Endodermal cell (in vitro differentiated cells): ENCODE data around the gene NEDD4L. TPM values are rescaled to one million over a fixed set of nuclear protein-coding genes. Genes with fewer than 3 reads are reported as not detected.
A peak's percentile ranks its signal among the peaks of the same experiment; 100 is the strongest.

Experiments
- DNase-seq: peaks from one replicate; pipeline ENCODE4 v3.0.0-alpha.2; 2017
- H3K27ac ChIP-seq: 2 replicates; pipeline ENCODE4 v1.5.1; 2013; ENCODE audit warnings: mild to moderate bottlenecking, low read depth, low read length, moderate library complexity
- H3K27me3 ChIP-seq: 2 replicates; pipeline ENCODE4 v1.6.1; 2013; ENCODE audit warnings: mild to moderate bottlenecking, low read length, moderate library complexity; ENCODE audit not compliant: insufficient read depth, control insufficient read depth, poor library complexity, severe bottlenecking
- H3K36me3 ChIP-seq: 2 replicates; pipeline ENCODE4 v1.7.0; 2013; ENCODE audit warnings: mild to moderate bottlenecking, low read length, moderate library complexity; ENCODE audit not compliant: control insufficient read depth, insufficient read depth
- H3K4me1 ChIP-seq: one replicate; pipeline ENCODE4 v1.7.0; 2013; ENCODE audit warnings: low read length; ENCODE audit not compliant: control insufficient read depth, insufficient read depth
- H3K4me3 ChIP-seq: 2 replicates; pipeline ENCODE4 v1.5.1; 2013; ENCODE audit warnings: mild to moderate bottlenecking, low read length, moderate library complexity
- H3K9ac ChIP-seq: 2 replicates; pipeline ENCODE4 v1.6.1; 2013; ENCODE audit warnings: mild to moderate bottlenecking, low read length, moderate library complexity; ENCODE audit not compliant: poor library complexity, severe bottlenecking; ENCODE audit errors: extremely low read depth
- H3K9me3 ChIP-seq: 2 replicates; pipeline ENCODE4 v1.6.1; 2013; ENCODE audit warnings: mild to moderate bottlenecking, low read length, moderate library complexity; ENCODE audit not compliant: control insufficient read depth
- H3K27ac Mint-ChIP-seq: 2 replicates; pipeline ENCODE4 v1.8.0; 2020; ENCODE audit warnings: mixed read lengths
- H3K27me3 Mint-ChIP-seq: 2 replicates; pipeline ENCODE4 v1.8.0; 2021; ENCODE audit warnings: mild to moderate bottlenecking, mixed read lengths; ENCODE audit not compliant: insufficient read depth
- H3K36me3 Mint-ChIP-seq: 2 replicates; pipeline ENCODE4 v1.8.0; 2020; ENCODE audit warnings: low read depth, mixed read lengths
- H3K4me1 Mint-ChIP-seq: 2 replicates; pipeline ENCODE4 v1.8.0; 2020; ENCODE audit warnings: mixed read lengths
- H3K4me3 Mint-ChIP-seq: 2 replicates; pipeline ENCODE4 v1.8.0; 2020; ENCODE audit warnings: mild to moderate bottlenecking, moderate library complexity, mixed read lengths
- H3K9me3 Mint-ChIP-seq: 2 replicates; pipeline ENCODE4 v1.8.0; 2020; ENCODE audit warnings: mild to moderate bottlenecking, mixed read lengths
- CTCF ChIP-seq: fragments of 200-600 bp; sonication (generic); conservative IDR thresholded peaks from 2 replicates; pipeline ENCODE4 v1.5.0; 2021; ENCODE audit warnings: antibody characterized with exemption, mild to moderate bottlenecking
- WGBS, 2 experiments: methylation state at CpG; one replicate each; pipeline versions ENCODE4 v1.1.5 to v1.1.7; 2013; ENCODE audit warnings: missing lambda C conversion rate in 2 of 2, mixed read lengths in 1 of 2; ENCODE audit not compliant: insufficient coverage in 1 of 2, insufficient read length in 1 of 2; 5-methylcytosine and 5-hydroxymethylcytosine counted together
- total RNA-seq, 2 donors: library from RNA; stranded (reverse); fragmentation: NEBNext Ultra II Directional in 1 of 2; extraction: Animal tissue kit (Norgen Biotek cat#: 25700) in 1 of 2; gene quantifications; 2 replicates in 1 of 2; 3 replicates in 1 of 2; pipeline ENCODE4 v1.2.1, GENCODE V29; 2021

Gene NEDD4L
- total RNA-seq, 2 donors from 2014 or later = 70.5 to 75.3 TPM

DNA sequence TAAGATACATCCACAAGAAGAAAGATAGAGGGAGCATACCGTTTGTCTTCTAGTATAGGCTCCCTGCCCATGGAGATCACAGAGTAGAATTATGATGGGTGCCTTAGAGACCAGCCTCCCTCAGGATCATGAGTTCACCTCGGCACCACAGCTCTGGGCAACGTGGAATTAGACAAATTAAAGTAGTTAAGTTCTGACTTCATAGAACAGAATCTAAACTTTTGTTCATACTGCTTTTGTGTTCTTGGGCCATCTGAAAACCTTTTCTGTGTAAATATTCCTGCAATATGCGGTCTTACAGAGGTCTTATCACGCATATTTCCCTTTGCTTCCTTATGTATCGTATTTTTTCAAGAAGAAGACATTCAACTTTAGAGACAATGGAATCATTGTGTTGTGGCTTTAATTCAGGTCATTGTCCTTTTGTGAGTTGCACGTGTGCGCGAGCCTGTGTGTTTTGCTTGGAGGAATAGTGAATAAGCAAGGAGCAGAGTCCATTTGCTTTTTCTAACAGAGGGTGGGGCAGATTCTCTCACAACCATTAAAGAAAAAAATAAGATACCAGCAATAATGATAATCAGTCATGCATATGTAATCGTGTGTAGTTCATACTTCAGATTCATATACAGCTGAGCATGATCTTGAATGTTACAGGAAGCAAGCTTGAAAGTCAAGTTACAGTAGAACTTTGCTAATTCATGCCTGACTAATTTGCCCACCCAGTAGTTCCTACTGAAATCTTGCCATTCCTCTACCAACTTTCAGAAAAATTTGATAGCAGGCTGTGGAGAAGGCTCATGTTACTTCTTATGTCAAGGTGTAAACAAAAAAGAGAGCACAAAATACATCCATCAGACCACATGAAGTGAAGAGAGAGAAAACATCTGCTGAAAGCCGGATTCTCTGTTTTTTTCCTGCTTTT, 243.6 kb downstream of the NEDD4L start:
- DNase-seq = no peak
- no peaks in the 10 kb centered on the region for H3K36me3 ChIP-seq
- Mint-ChIP-seq H3K36me3 (no peaks in the 10 kb centered on the region), H3K9me3 (peaks cover 2% of the 10 kb centered on the region), H3K4me1 (peaks cover 22% of the 10 kb centered on the region), H3K4me3 (no peak overlapping the region), H3K27me3 (no peaks in the 10 kb centered on the region), H3K27ac (no peak overlapping the region)
- no peaks in the 10 kb centered on the region for H3K27me3 ChIP-seq
- H3K9me3 ChIP-seq = peaks cover 2% of the 10 kb centered on the region
- no peaks in the 10 kb centered on the region for H3K4me1 ChIP-seq
- no peak for TF ChIP-seq CTCF
- no peak overlapping the region for H3K9ac ChIP-seq
- WGBS, 2 experiments = 84 to 89% methylated on average over 7 to 11 of the region's 11 CpGs
- no peak overlapping the region for H3K27ac ChIP-seq
- no peak overlapping the region for H3K4me3 ChIP-seq

GRCh38 chr18:58288921-58289797, 245.1 kb downstream of the NEDD4L start:
- Histone ChIP-seq H3K36me3 (no peaks in the 10 kb centered on the region), H3K9me3 (no peaks in the 10 kb centered on the region), H3K4me1 (no peaks in the 10 kb centered on the region), H3K27me3 (no peaks in the 10 kb centered on the region), H3K4me3 (no peak overlapping the region), H3K9ac (no peak overlapping the region), H3K27ac (no peak overlapping the region)
- DNase-seq = peak; percentile 66
- H3K27ac Mint-ChIP-seq = no peak overlapping the region
- no peak overlapping the region for H3K4me3 Mint-ChIP-seq
- H3K9me3 Mint-ChIP-seq = no peaks in the 10 kb centered on the region
- no peaks in the 10 kb centered on the region for H3K27me3 Mint-ChIP-seq
- 91 to 94% methylated on average over 3 to 10 of the region's 10 CpGs for WGBS, 2 experiments
- no peaks in the 10 kb centered on the region for H3K36me3 Mint-ChIP-seq
- peaks cover 22% of the 10 kb centered on the region for H3K4me1 Mint-ChIP-seq
- no peak for TF ChIP-seq CTCF

GRCh38 chr18:58290116-58290695, 246.2 kb downstream of the NEDD4L start:
- Mint-ChIP-seq H3K4me1 (peaks cover 18% of the 10 kb centered on the region), H3K9me3 (no peaks in the 10 kb centered on the region), H3K36me3 (no peaks in the 10 kb centered on the region), H3K27me3 (no peaks in the 10 kb centered on the region), H3K27ac (no peak overlapping the region), H3K4me3 (no peak overlapping the region)
- Histone ChIP-seq H3K9me3 (no peaks in the 10 kb centered on the region), H3K36me3 (no peaks in the 10 kb centered on the region), H3K4me3 (no peak overlapping the region), H3K4me1 (no peaks in the 10 kb centered on the region), H3K27me3 (no peaks in the 10 kb centered on the region), H3K9ac (no peak overlapping the region), H3K27ac (no peak overlapping the region)
- WGBS, 2 experiments = 95 to 100% methylated on average over 3 to 5 of the region's 5 CpGs
- DNase-seq = no peak
- no peak for TF ChIP-seq CTCF
